ENCODE data around the gene KRT3. TPM values are rescaled to one million over a fixed set of nuclear protein-coding genes. Genes with fewer than 3 reads are reported as not detected.

Gene KRT3
- total and polyA plus RNA-seq, 10 of the 15 experiments (the other 5 are each of a cell fraction or from before 2014, with no cell fraction given), result not detected

DNA sequence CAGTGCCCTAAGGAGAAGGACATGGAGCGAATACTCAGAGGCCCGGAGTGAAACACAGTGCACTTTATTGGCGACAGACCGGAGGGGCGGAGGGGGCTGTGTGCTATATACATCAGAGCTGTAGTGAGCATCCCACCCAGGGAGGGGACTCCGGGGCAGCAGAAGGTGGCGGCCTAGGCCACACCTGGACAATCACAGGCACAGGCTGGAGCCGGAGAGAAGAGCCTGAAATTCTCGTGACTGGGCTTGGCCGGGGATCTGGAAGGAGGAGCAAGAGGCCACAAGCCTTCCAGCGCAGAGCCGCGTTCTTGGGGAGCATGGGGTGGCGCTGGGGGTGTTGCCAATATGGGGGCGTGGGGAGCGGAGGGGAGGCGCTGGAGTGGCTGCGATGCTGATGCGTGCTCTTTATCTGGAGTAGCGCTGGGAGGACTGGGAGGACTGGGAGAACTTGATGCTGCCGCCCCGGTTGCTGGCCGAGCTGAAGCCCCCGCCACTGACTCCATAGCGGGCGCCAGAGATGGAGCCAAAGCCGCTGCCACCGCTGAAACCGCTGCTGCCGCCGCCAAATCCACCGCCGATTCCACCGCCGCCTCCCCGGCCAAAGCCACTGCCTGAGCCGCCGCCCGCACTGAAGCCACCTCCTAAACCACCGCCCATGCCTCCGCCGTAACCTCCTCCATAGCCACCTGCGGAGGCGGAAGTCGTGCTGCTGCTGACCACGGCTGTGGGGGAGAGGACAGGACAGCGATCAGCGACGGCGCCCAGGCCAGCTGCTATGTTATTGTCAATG lies 6.1 kb downstream of the KRT3 start:
- intact Hi-C loops (cut with micrococcal nuclease; ENCODE audit: unreplicated experiment), result no loop called here
- ChIA-PET RAD21 (ENCODE audit: unreplicated experiment) (no interaction called here), CTCF (no interaction called here), POLR2A (no interaction called here), SMC1A (ENCODE audit: uncharacterized antibody, unreplicated experiment) (no interaction called here)
- H3K4me1 ChIP-seq (ENCODE audit: control insufficient read depth, insufficient read depth, low read length), result no peaks in the 10 kb centered on the region
- H3K27me3 ChIP-seq (replicated peaks in 1 of 2; ENCODE audit: control insufficient read depth in 2 of 2, insufficient read depth in 2 of 2, low read length in 1 of 2), result peaks cover 0 to 6% of the 10 kb centered on the region in 2 experiments; a peak in 3 of 4 replicates
- DNase-seq (ENCODE audit: low read depth, low spot score) (no peak), ATAC-seq (no peak), FAIRE-seq (no peak)
- H2AFZ ChIP-seq (ENCODE audit: control insufficient read depth, low read depth, low read length), result no peak overlapping the region
- no peaks in the 10 kb centered on the region for H3K36me3 ChIP-seq (ENCODE audit: control insufficient read depth in 2 of 2, insufficient read depth in 2 of 2, low read length in 1 of 2)
- H3K9me3 ChIP-seq (replicated peaks; ENCODE audit: control insufficient read depth, insufficient read depth, low read length), result no peaks in the 10 kb centered on the region
- no peak overlapping the region for H3K4me2 ChIP-seq (ENCODE audit: control insufficient read depth, insufficient read depth)
- no peaks in the 10 kb centered on the region for H3K79me2 ChIP-seq (ENCODE audit: control insufficient read depth, insufficient read depth, low read length)
- H3K4me3 ChIP-seq, result no peak overlapping the region
- no peaks in the 10 kb centered on the region for H4K20me1 ChIP-seq (ENCODE audit: control insufficient read depth, insufficient read depth)
- 32% methylated on average over 47 of the region's 50 CpGs for WGBS (ENCODE audit: insufficient coverage, insufficient replicate concordance, low lambda C conversion rate, missing lambda C conversion rate)
- no TSS peak for BruUV-seq (replicated peaks)
- no peak overlapping the region for H3K9ac ChIP-seq (ENCODE audit: control insufficient read depth, insufficient read depth, low read length)
- in situ Hi-C loops (cut with MboI), result no loop called here
- H3K27ac ChIP-seq (ENCODE audit: control insufficient read depth, insufficient read depth), result no peak overlapping the region
- no peak for TF ChIP-seq GABPA (IDR thresholded peaks at IDR 0.05; ENCODE audit: low read depth)
- no peak for TF ChIP-seq BHLHE40 (IDR thresholded peaks at IDR 0.05; ENCODE audit: borderline replicate concordance in 1 of 2, low read depth in 2 of 2, low read length in 1 of 2)
- TF ChIP-seq, protein P1, sequence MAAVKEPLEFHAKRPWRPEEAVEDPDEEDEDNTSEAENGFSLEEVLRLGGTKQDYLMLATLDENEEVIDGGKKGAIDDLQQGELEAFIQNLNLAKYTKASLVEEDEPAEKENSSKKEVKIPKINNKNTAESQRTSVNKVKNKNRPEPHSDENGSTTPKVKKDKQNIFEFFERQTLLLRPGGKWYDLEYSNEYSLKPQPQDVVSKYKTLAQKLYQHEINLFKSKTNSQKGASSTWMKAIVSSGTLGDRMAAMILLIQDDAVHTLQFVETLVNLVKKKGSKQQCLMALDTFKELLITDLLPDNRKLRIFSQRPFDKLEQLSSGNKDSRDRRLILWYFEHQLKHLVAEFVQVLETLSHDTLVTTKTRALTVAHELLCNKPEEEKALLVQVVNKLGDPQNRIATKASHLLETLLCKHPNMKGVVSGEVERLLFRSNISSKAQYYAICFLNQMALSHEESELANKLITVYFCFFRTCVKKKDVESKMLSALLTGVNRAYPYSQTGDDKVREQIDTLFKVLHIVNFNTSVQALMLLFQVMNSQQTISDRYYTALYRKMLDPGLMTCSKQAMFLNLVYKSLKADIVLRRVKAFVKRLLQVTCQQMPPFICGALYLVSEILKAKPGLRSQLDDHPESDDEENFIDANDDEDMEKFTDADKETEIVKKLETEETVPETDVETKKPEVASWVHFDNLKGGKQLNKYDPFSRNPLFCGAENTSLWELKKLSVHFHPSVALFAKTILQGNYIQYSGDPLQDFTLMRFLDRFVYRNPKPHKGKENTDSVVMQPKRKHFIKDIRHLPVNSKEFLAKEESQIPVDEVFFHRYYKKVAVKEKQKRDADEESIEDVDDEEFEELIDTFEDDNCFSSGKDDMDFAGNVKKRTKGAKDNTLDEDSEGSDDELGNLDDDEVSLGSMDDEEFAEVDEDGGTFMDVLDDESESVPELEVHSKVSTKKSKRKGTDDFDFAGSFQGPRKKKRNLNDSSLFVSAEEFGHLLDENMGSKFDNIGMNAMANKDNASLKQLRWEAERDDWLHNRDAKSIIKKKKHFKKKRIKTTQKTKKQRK (IDR thresholded peaks at IDR 0.05; ENCODE audit: low read depth, low read length), result no peak
- TF ChIP-seq BACH1 (IDR thresholded peaks at IDR 0.05; ENCODE audit: borderline replicate concordance), result no peak
- TF ChIP-seq, protein P2, sequence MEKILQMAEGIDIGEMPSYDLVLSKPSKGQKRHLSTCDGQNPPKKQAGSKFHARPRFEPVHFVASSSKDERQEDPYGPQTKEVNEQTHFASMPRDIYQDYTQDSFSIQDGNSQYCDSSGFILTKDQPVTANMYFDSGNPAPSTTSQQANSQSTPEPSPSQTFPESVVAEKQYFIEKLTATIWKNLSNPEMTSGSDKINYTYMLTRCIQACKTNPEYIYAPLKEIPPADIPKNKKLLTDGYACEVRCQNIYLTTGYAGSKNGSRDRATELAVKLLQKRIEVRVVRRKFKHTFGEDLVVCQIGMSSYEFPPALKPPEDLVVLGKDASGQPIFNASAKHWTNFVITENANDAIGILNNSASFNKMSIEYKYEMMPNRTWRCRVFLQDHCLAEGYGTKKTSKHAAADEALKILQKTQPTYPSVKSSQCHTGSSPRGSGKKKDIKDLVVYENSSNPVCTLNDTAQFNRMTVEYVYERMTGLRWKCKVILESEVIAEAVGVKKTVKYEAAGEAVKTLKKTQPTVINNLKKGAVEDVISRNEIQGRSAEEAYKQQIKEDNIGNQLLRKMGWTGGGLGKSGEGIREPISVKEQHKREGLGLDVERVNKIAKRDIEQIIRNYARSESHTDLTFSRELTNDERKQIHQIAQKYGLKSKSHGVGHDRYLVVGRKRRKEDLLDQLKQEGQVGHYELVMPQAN (conservative IDR thresholded peaks at IDR 0.05), result no peak
- no peak for TF ChIP-seq JUNB (IDR thresholded peaks at IDR 0.05)
- no peak for TF ChIP-seq RFX5 (IDR thresholded peaks at IDR 0.05; ENCODE audit: low read depth, low read length)
- no peak for TF ChIP-seq ZNF274 (IDR thresholded peaks at IDR 0.05; ENCODE audit: insufficient read depth, insufficient read length)
- TF ChIP-seq CREM (IDR thresholded peaks at IDR 0.05; ENCODE audit: low read depth), result no peak
- no peak for TF ChIP-seq PML (IDR thresholded peaks at IDR 0.05; ENCODE audit: low read length)
- TF ChIP-seq SUPT20H (IDR thresholded peaks at IDR 0.05; ENCODE audit: borderline replicate concordance, control insufficient read depth, low read depth, low read length), result no peak
- TF ChIP-seq, protein P3, sequence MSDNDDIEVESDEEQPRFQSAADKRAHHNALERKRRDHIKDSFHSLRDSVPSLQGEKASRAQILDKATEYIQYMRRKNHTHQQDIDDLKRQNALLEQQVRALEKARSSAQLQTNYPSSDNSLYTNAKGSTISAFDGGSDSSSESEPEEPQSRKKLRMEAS (IDR thresholded peaks at IDR 0.05; ENCODE audit: low read depth, low read length), result no peak
- no peak for TF ChIP-seq NFYA (IDR thresholded peaks at IDR 0.05; ENCODE audit: borderline replicate concordance, low read depth, low read length)
- no peak for TF ChIP-seq SMC3 (IDR thresholded peaks at IDR 0.05; ENCODE audit: borderline replicate concordance, low read length)
- TF ChIP-seq, protein P4, sequence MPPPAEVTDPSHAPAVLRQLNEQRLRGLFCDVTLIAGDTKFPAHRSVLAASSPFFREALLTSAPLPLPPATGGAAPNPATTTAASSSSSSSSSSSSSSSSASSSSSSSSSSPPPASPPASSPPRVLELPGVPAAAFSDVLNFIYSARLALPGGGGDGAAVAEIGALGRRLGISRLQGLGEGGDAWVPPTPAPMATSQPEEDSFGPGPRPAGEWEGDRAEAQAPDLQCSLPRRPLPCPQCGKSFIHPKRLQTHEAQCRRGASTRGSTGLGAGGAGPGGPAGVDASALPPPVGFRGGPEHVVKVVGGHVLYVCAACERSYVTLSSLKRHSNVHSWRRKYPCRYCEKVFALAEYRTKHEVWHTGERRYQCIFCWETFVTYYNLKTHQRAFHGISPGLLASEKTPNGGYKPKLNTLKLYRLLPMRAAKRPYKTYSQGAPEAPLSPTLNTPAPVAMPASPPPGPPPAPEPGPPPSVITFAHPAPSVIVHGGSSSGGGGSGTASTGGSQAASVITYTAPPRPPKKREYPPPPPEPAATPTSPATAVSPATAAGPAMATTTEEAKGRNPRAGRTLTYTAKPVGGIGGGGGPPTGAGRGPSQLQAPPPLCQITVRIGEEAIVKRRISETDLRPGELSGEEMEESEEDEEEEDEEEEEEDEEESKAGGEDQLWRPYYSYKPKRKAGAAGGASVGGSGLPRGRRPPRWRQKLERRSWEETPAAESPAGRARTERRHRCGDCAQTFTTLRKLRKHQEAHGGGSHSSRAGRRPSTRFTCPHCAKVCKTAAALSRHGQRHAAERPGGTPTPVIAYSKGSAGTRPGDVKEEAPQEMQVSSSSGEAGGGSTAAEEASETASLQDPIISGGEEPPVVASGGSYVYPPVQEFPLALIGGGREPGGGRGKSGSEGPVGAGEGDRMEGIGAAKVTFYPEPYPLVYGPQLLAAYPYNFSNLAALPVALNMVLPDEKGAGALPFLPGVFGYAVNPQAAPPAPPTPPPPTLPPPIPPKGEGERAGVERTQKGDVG (CRISPR knock-in tag; IDR thresholded peaks at IDR 0.05), result no peak
- TF ChIP-seq TARDBP (IDR thresholded peaks at IDR 0.05; ENCODE audit: borderline replicate concordance), result no peak

Measured in GM12878 (cell line).